Mesenchymal stem cell (in vitro differentiated cells and primary cell): Measurements from ENCODE around the gene ZFYVE26.

Source experiments
- DNase-seq: peaks from one replicate; pipeline ENCODE4 v3.0.0-alpha.2; 2013
- H2AFZ ChIP-seq: one replicate; pipeline ENCODE4 v1.6.1; 2013; ENCODE audit warnings: low read depth, mild to moderate bottlenecking, control low read depth, inconsistent platforms, low read length, moderate library complexity
- H2AK5ac ChIP-seq: 2 replicates; pipeline ENCODE4 v1.6.1; 2013; ENCODE audit warnings: low read length, moderate library complexity, mild to moderate bottlenecking, inconsistent platforms; ENCODE audit not compliant: severe bottlenecking
- H2BK120ac ChIP-seq: one replicate; pipeline ENCODE4 v1.6.1; 2013; ENCODE audit warnings: low read depth, mild to moderate bottlenecking, inconsistent platforms, low read length, moderate library complexity
- H2BK12ac ChIP-seq, 2 experiments: one replicate each; pipeline ENCODE4 v1.6.1; 2013; ENCODE audit warnings: inconsistent platforms in 2 of 2, low read length in 2 of 2, mild to moderate bottlenecking in 2 of 2, moderate library complexity in 2 of 2, control low read depth in 1 of 2
- H2BK15ac ChIP-seq: one replicate; pipeline ENCODE4 v1.6.1; 2013; ENCODE audit warnings: mild to moderate bottlenecking, low read depth, inconsistent platforms; ENCODE audit not compliant: poor library complexity, severe bottlenecking
- H2BK5ac ChIP-seq: 2 replicates; pipeline ENCODE4 v1.6.1; 2013; ENCODE audit warnings: low read depth, mild to moderate bottlenecking, low read length, control low read depth, inconsistent platforms; ENCODE audit not compliant: poor library complexity, severe bottlenecking
- H3K14ac ChIP-seq, 2 experiments: one replicate each; pipeline ENCODE4 v1.6.1; 2013; ENCODE audit warnings: inconsistent platforms in 2 of 2, low read length in 2 of 2, control low read depth in 1 of 2, mild to moderate bottlenecking in 1 of 2, moderate library complexity in 1 of 2
- H3K18ac ChIP-seq, 2 experiments: one replicate each; pipeline ENCODE4 v1.6.1; 2013; ENCODE audit warnings: inconsistent platforms in 2 of 2, low read length in 2 of 2, control low read depth in 1 of 2, low read depth in 1 of 2, mild to moderate bottlenecking in 1 of 2
- H3K23ac ChIP-seq, 2 experiments: one replicate each; pipeline ENCODE4 v1.6.1; 2013; ENCODE audit warnings: inconsistent platforms in 2 of 2, low read length in 2 of 2, mild to moderate bottlenecking in 2 of 2, moderate library complexity in 2 of 2, control low read depth in 1 of 2
- H3K27ac ChIP-seq: 2 replicates; pipeline ENCODE4 v1.5.1; 2013; ENCODE audit warnings: mild to moderate bottlenecking, moderate library complexity, low read length, control low read depth, inconsistent platforms; ENCODE audit not compliant: poor library complexity, severe bottlenecking
- H3K27me3 ChIP-seq, 2 experiments: 2 replicates each; pipeline versions ENCODE4 v1.6.1 to v1.7.0; 2013; ENCODE audit warnings: low read length in 2 of 2, mild to moderate bottlenecking in 2 of 2, moderate library complexity in 2 of 2, control low read depth in 1 of 2, inconsistent platforms in 1 of 2; ENCODE audit not compliant: control insufficient read depth in 1 of 2, insufficient read depth in 1 of 2
- H3K36me3 ChIP-seq, 2 experiments: 2 replicates each; pipeline versions ENCODE4 v1.6.1 to v1.7.0; 2013; ENCODE audit warnings: low read length in 2 of 2, control low read depth in 1 of 2, inconsistent platforms in 1 of 2, low read depth in 1 of 2, mild to moderate bottlenecking in 1 of 2; ENCODE audit not compliant: insufficient read depth in 2 of 2, control insufficient read depth in 1 of 2
- H3K4ac ChIP-seq, 2 experiments: one replicate each; pipeline ENCODE4 v1.6.1; 2013; ENCODE audit warnings: inconsistent platforms in 2 of 2, low read length in 2 of 2, mild to moderate bottlenecking in 2 of 2, moderate library complexity in 2 of 2, control low read depth in 1 of 2, low read depth in 1 of 2
- H3K4me1 ChIP-seq: 2 replicates; pipeline ENCODE4 v1.6.1; 2013; ENCODE audit warnings: low read depth, low read length, control low read depth; ENCODE audit not compliant: control insufficient read depth, insufficient read depth
- H3K4me2 ChIP-seq: 2 replicates; pipeline ENCODE4 v1.6.1; 2013; ENCODE audit warnings: low read length, mild to moderate bottlenecking, inconsistent platforms; ENCODE audit not compliant: poor library complexity, severe bottlenecking
- H3K4me3 ChIP-seq, 2 experiments: 2 replicates each; pipeline versions ENCODE4 v1.5.1 to v1.7.0; 2013; ENCODE audit warnings: low read length in 2 of 2, mild to moderate bottlenecking in 2 of 2, control low read depth in 1 of 2, low read depth in 1 of 2; ENCODE audit not compliant: insufficient read depth in 1 of 2
- H3K79me1 ChIP-seq: replicated peaks from 2 replicates; pipeline ENCODE4 v1.6.1; 2013; ENCODE audit warnings: mild to moderate bottlenecking, control low read depth, low read length, inconsistent platforms; ENCODE audit not compliant: poor library complexity, severe bottlenecking
- H3K9ac ChIP-seq: 2 replicates; pipeline ENCODE4 v1.7.0; 2013; ENCODE audit warnings: mild to moderate bottlenecking, low read length, moderate library complexity
- H3K9me3 ChIP-seq: 2 replicates; pipeline ENCODE4 v1.7.0; 2013; ENCODE audit warnings: mild to moderate bottlenecking, low read length; ENCODE audit not compliant: control insufficient read depth
- H4K8ac ChIP-seq: one replicate; pipeline ENCODE4 v1.6.1; 2013; ENCODE audit warnings: inconsistent platforms, mild to moderate bottlenecking, low read length, moderate library complexity
- H4K91ac ChIP-seq: one replicate; pipeline ENCODE4 v1.6.1; 2013; ENCODE audit warnings: mild to moderate bottlenecking, low read length, inconsistent platforms
- WGBS: methylation state at CpG from one replicate; pipeline ENCODE4 v1.1.7; 2013; ENCODE audit warnings: mixed read lengths; 5-methylcytosine and 5-hydroxymethylcytosine counted together

Gene ZFYVE26

GRCh38 chr14:67766035-67766680, 50.2 kb downstream of the ZFYVE26 start:
- H2BK5ac ChIP-seq = no peak overlapping the region
- H3K79me1 ChIP-seq = no peaks in the 10 kb centered on the region
- no peak overlapping the region for H3K9ac ChIP-seq
- H3K4ac ChIP-seq = no peak overlapping the region
- no peak overlapping the region for H2BK120ac ChIP-seq
- H4K8ac ChIP-seq = no peak overlapping the region
- H3K36me3 ChIP-seq = peaks cover 36 to 96% of the 10 kb centered on the region in 2 experiments
- no peak overlapping the region for H3K27ac ChIP-seq
- H3K18ac ChIP-seq = no peak overlapping the region
- H3K27me3 ChIP-seq = no peaks in the 10 kb centered on the region
- no peak for DNase-seq
- H3K4me1 ChIP-seq = no peaks in the 10 kb centered on the region
- H3K9me3 ChIP-seq = no peaks in the 10 kb centered on the region
- whole genome bisulfite sequencing = 96% methylated on average over 9 of the region's 10 CpGs
- no peak overlapping the region for H2BK12ac ChIP-seq
- H3K4me2 ChIP-seq = no peak overlapping the region
- H4K91ac ChIP-seq = no peak overlapping the region
- no peak overlapping the region for H3K23ac ChIP-seq
- H2AK5ac ChIP-seq = no peak overlapping the region
- H2BK15ac ChIP-seq = no peak overlapping the region
- H3K14ac ChIP-seq = no peak overlapping the region
- no peak overlapping the region for H2AFZ ChIP-seq
- H3K4me3 ChIP-seq = no peak overlapping the region

GRCh38 chr14:67765192-67765834, 51.1 kb downstream of the ZFYVE26 start:
- Histone ChIP-seq H3K4me1 (no peaks in the 10 kb centered on the region), H3K27ac (no peak overlapping the region), H4K91ac (no peak overlapping the region), H2BK120ac (no peak overlapping the region), H2AFZ (no peak overlapping the region), H2BK15ac (no peak overlapping the region), H3K4ac (no peak overlapping the region), H2AK5ac (no peak overlapping the region), H3K27me3 (no peaks in the 10 kb centered on the region), H3K9me3 (no peaks in the 10 kb centered on the region), H3K36me3 (peaks cover 43 to 97% of the 10 kb centered on the region in 2 experiments), H3K9ac (no peak overlapping the region), H2BK5ac (no peak overlapping the region), H3K23ac (no peak overlapping the region), H4K8ac (no peak overlapping the region), H3K4me3 (no peak overlapping the region), H3K79me1 (no peaks in the 10 kb centered on the region), H3K14ac (no peak overlapping the region), H3K18ac (no peak overlapping the region), H3K4me2 (no peak overlapping the region), H2BK12ac (no peak overlapping the region)
- no peak for DNase-seq
- 95% methylated on average over 4 of the region's 5 CpGs for WGBS

- Histone ChIP-seq H3K27me3 (no peaks in the 10 kb centered on the region), H2BK12ac (no peak overlapping the region), H2BK15ac (no peak overlapping the region), H3K14ac (no peak overlapping the region), H4K91ac (no peak overlapping the region), H3K4ac (no peak overlapping the region), H2BK120ac (no peak overlapping the region), H3K4me2 (no peak overlapping the region), H2AK5ac (no peak overlapping the region), H3K27ac (no peak overlapping the region), H2BK5ac (no peak overlapping the region), H3K4me1 (no peaks in the 10 kb centered on the region), H3K36me3 (peaks cover 40 to 100% of the 10 kb centered on the region in 2 experiments), H3K18ac (no peak overlapping the region), H3K23ac (no peak overlapping the region), H3K79me1 (no peaks in the 10 kb centered on the region), H4K8ac (no peak overlapping the region), H3K9ac (no peak overlapping the region), H3K9me3 (no peaks in the 10 kb centered on the region), H2AFZ (no peak overlapping the region), H3K4me3 (no peak overlapping the region)
- no peak for DNase-seq
- WGBS = 100% methylated on average over 2 of the region's 4 CpGs
Observed at GRCh38 chr14:67764496-67764895, 51.9 kb downstream of the ZFYVE26 start.

- Histone ChIP-seq H2AFZ (no peak overlapping the region), H4K91ac (no peak overlapping the region), H2BK5ac (no peak overlapping the region), H3K4me2 (no peak overlapping the region), H2BK12ac (no peak overlapping the region), H4K8ac (no peak overlapping the region), H3K79me1 (no peaks in the 10 kb centered on the region), H3K4me1 (no peaks in the 10 kb centered on the region), H3K9me3 (no peaks in the 10 kb centered on the region), H2AK5ac (no peak overlapping the region), H3K18ac (no peak overlapping the region), H3K27me3 (no peaks in the 10 kb centered on the region), H3K9ac (no peak overlapping the region), H3K4ac (no peak overlapping the region), H3K27ac (no peak overlapping the region), H3K14ac (no peak overlapping the region), H2BK15ac (no peak overlapping the region), H3K23ac (no peak overlapping the region), H2BK120ac (no peak overlapping the region), H3K36me3 (peaks cover 32 to 91% of the 10 kb centered on the region in 2 experiments), H3K4me3 (no peak overlapping the region)
- 97% methylated on average over 4 of the region's 4 CpGs for WGBS
- DNase-seq = no peak
Observed at GRCh38 chr14:67763158-67763822, 53.1 kb downstream of the ZFYVE26 start.
